Activated CD4-positive, alpha-beta T cell treated with anti-CD3 and anti-CD28 coated beads, Interleukin-2, amount 10 ng/mL, durations not matched to agents 7 days and 5 days (primary cell): ENCODE measurements around the gene STON2. TPM values are rescaled to one million over a fixed set of nuclear protein-coding genes. Genes with fewer than 3 reads are reported as not detected.
"Not testable (repeated sequence)": the region's sequence is repeated elsewhere in the genome, so short reads cannot be mapped to it uniquely, and the experiment has no call there.

ENCODE experiments used
- CTCF ChIA-PET: fragments of 350-600 bp; sonication (Branson Sonifier 250); formaldehyde crosslinking; loops from one replicate; lab custom pipeline; 2021; ENCODE audit warnings: antibody characterized with exemption; lab: Charles Lee
- POLR2A ChIA-PET: fragments of 350-600 bp; sonication (Branson Sonifier 250); formaldehyde crosslinking; loops from one replicate; lab custom pipeline; 2021; ENCODE audit warnings: antibody characterized with exemption; lab: Charles Lee
- DNase-seq: peaks from one replicate; pipeline ENCODE4 v3.0.0-alpha.2; 2020
- H3K27ac Mint-ChIP-seq: one replicate; pipeline ENCODE4 v1.8.0; 2021; ENCODE audit warnings: mild to moderate bottlenecking, moderate library complexity, mixed read lengths
- H3K27me3 Mint-ChIP-seq: one replicate; pipeline ENCODE4 v1.8.0; 2021; ENCODE audit warnings: mixed read lengths
- H3K36me3 Mint-ChIP-seq: one replicate; pipeline ENCODE4 v1.8.0; 2021; ENCODE audit warnings: low read depth, mixed read lengths
- H3K4me1 Mint-ChIP-seq: one replicate; pipeline ENCODE4 v1.8.0; 2021; ENCODE audit warnings: mixed read lengths
- H3K4me3 Mint-ChIP-seq: one replicate; pipeline ENCODE4 v1.8.0; 2021; ENCODE audit warnings: mild to moderate bottlenecking, moderate library complexity, mixed read lengths
- H3K9me3 Mint-ChIP-seq: one replicate; pipeline ENCODE4 v1.8.0; 2021; ENCODE audit warnings: mixed read lengths
- total RNA-seq, 2 experiments: library from RNA; stranded (reverse); gene quantifications; one replicate each; pipeline ENCODE4 v1.2.3, GENCODE V29; 2021

The STON2 gene
- total RNA-seq, 2 experiments from 2014 or later: 0.72 to 1.1 TPM

- no peaks in the 10 kb centered on the region for H3K27me3 Mint-ChIP-seq
- H3K27ac Mint-ChIP-seq: no peak overlapping the region
- H3K4me3 Mint-ChIP-seq: no peak overlapping the region
- no peaks in the 10 kb centered on the region for H3K4me1 Mint-ChIP-seq
- H3K9me3 Mint-ChIP-seq: peaks cover 3% of the 10 kb centered on the region
- no peak for DNase-seq
- ChIA-PET CTCF (no interaction called here), POLR2A (no interaction called here)
- no peaks in the 10 kb centered on the region for H3K36me3 Mint-ChIP-seq
Observed at GRCh38 chr14:81231540-81231939, 168.6 kb downstream of the STON2 start.

- ChIA-PET POLR2A (no interaction called here), CTCF (no interaction called here)
- H3K4me1 Mint-ChIP-seq: peaks cover 12% of the 10 kb centered on the region
- H3K27ac Mint-ChIP-seq: no peak overlapping the region
- DNase-seq: no peak
- H3K4me3 Mint-ChIP-seq: no peak overlapping the region
- peaks cover 5% of the 10 kb centered on the region for H3K36me3 Mint-ChIP-seq
- no peaks in the 10 kb centered on the region for H3K27me3 Mint-ChIP-seq
- peaks cover 4% of the 10 kb centered on the region for H3K9me3 Mint-ChIP-seq
Observed at GRCh38 chr14:81224222-81224621, 175.9 kb downstream of the STON2 start.

- H3K4me3 Mint-ChIP-seq, H3K27ac Mint-ChIP-seq, H3K27me3 Mint-ChIP-seq, CTCF ChIA-PET, H3K9me3 Mint-ChIP-seq, H3K36me3 Mint-ChIP-seq, DNase-seq: not testable (repeated sequence)
- peaks cover 16% of the 10 kb centered on the region for H3K4me1 Mint-ChIP-seq
- POLR2A ChIA-PET: interaction anchor here (0.6 kb wide), 1 partner anchor 92 kb away, joined by 6 read pairs; no protein-coding TSS in a partner anchor
Observed at GRCh38 chr14:81223788-81224187, 176.3 kb downstream of the STON2 start.

- Mint-ChIP-seq H3K27me3 (no peaks in the 10 kb centered on the region), H3K9me3 (peaks cover 4% of the 10 kb centered on the region), H3K4me1 (peaks cover 25% of the 10 kb centered on the region), H3K27ac (peak overlapping the region; percentile 69), H3K36me3 (peaks cover 10% of the 10 kb centered on the region), H3K4me3 (no peak overlapping the region)
- CTCF ChIA-PET: interaction anchor here (0.5 kb wide), 1 partner anchor 472 kb away, joined by 5 read pairs; no protein-coding TSS in a partner anchor
- POLR2A ChIA-PET: no interaction called here
- no peak for DNase-seq
Observed at GRCh38 chr14:81222691-81223090, 177.4 kb downstream of the STON2 start.

- H3K27me3 Mint-ChIP-seq: no peaks in the 10 kb centered on the region
- H3K36me3 Mint-ChIP-seq: peaks cover 10% of the 10 kb centered on the region
- peaks cover 4% of the 10 kb centered on the region for H3K9me3 Mint-ChIP-seq
- peak overlapping the region; percentile 99 for H3K27ac Mint-ChIP-seq
- peaks cover 31% of the 10 kb centered on the region for H3K4me1 Mint-ChIP-seq
- DNase-seq: no peak
- POLR2A ChIA-PET: no interaction called here
- peak overlapping the region; percentile 92 for H3K4me3 Mint-ChIP-seq
- CTCF ChIA-PET: no interaction called here
Observed at GRCh38 chr14:81222126-81222525, 178.0 kb downstream of the STON2 start.

- H3K36me3 Mint-ChIP-seq: peaks cover 13% of the 10 kb centered on the region
- ChIA-PET POLR2A (no interaction called here), CTCF (interaction anchor here (1.1 kb wide), 1 partner anchor 48 kb away, joined by 4 read pairs; no protein-coding TSS in a partner anchor)
- H3K27me3 Mint-ChIP-seq: no peaks in the 10 kb centered on the region
- peaks cover 4% of the 10 kb centered on the region for H3K9me3 Mint-ChIP-seq
- peaks cover 35% of the 10 kb centered on the region for H3K4me1 Mint-ChIP-seq
- peak overlapping the region; percentile 99 for H3K27ac Mint-ChIP-seq
- H3K4me3 Mint-ChIP-seq: peak overlapping the region; percentile 92
- no peak for DNase-seq
Observed at GRCh38 chr14:81221579-81222102, 178.5 kb downstream of the STON2 start.

- peak; percentile 94 for DNase-seq
- ChIA-PET POLR2A (interaction anchor here (1.1 kb wide), 1 partner anchor 55 kb away, joined by 12 read pairs; no protein-coding TSS in a partner anchor), CTCF (interaction anchor here (0.6 to 1.1 kb wide), 3 partner anchors 48 to 59 kb away, joined by 3 to 6 read pairs (median 4); no protein-coding TSS in a partner anchor)
- peaks cover 4% of the 10 kb centered on the region for H3K9me3 Mint-ChIP-seq
- H3K27me3 Mint-ChIP-seq: no peaks in the 10 kb centered on the region
- peak within 1 kb of the TSS; percentile 99 for H3K4me3 Mint-ChIP-seq
- peak within 1 kb of the TSS; percentile 100 for H3K27ac Mint-ChIP-seq
- H3K36me3 Mint-ChIP-seq: peaks cover 17% of the 10 kb centered on the region
- H3K4me1 Mint-ChIP-seq: peaks cover 39% of the 10 kb centered on the region
Observed at GRCh38 chr14:81220830-81221578, 179.1 kb downstream of the STON2 start, which contains the start of gene GTF2A1. TSS of gene GTF2A1 (minus strand) at chr14:81220959. CDS start at chr14:81220518, 441 bp downstream.

- Mint-ChIP-seq H3K36me3 (peaks cover 22% of the 10 kb centered on the region), H3K9me3 (peaks cover 4% of the 10 kb centered on the region), H3K27ac (peak overlapping the region; percentile 99), H3K27me3 (no peaks in the 10 kb centered on the region), H3K4me3 (peak overlapping the region; percentile 92), H3K4me1 (peaks cover 41% of the 10 kb centered on the region)
- CTCF ChIA-PET: interaction anchor here (0.6 to 1.1 kb wide), 3 partner anchors 49 to 58 kb away, joined by 3 to 6 read pairs (median 4); no protein-coding TSS in a partner anchor
- no peak for DNase-seq
- POLR2A ChIA-PET: interaction anchor here (1.1 kb wide), 1 partner anchor 54 kb away, joined by 12 read pairs; no protein-coding TSS in a partner anchor
Observed at GRCh38 chr14:81220580-81220829, 179.6 kb downstream of the STON2 start.

GRCh38 chr14:81219759-81220579, 180.2 kb downstream of the STON2 start:
- H3K9me3 Mint-ChIP-seq: peaks cover 4% of the 10 kb centered on the region
- peak overlapping the region; percentile 99 for H3K4me3 Mint-ChIP-seq
- ChIA-PET CTCF (interaction anchor here (0.7 to 1.2 kb wide), 4 partner anchors 44 to 245 kb away, joined by 4 to 6 read pairs (median 4); no protein-coding TSS in a partner anchor), POLR2A (interaction anchor here (1.1 kb wide), 1 partner anchor 54 kb away, joined by 12 read pairs; no protein-coding TSS in a partner anchor)
- DNase-seq: peak; percentile 39
- H3K36me3 Mint-ChIP-seq: peaks cover 26% of the 10 kb centered on the region
- H3K27ac Mint-ChIP-seq: peak overlapping the region; percentile 100
- no peaks in the 10 kb centered on the region for H3K27me3 Mint-ChIP-seq
- peaks cover 45% of the 10 kb centered on the region for H3K4me1 Mint-ChIP-seq

GRCh38 chr14:81219210-81219758, 180.8 kb downstream of the STON2 start:
- POLR2A ChIA-PET: interaction anchor here (0.6 to 1.1 kb wide), 2 partner anchors 31 to 49 kb away, joined by 3 to 8 read pairs; no protein-coding TSS in a partner anchor
- peak; percentile 92 for DNase-seq
- H3K27ac Mint-ChIP-seq: peak overlapping the region; percentile 100
- H3K4me1 Mint-ChIP-seq: peaks cover 48% of the 10 kb centered on the region
- H3K9me3 Mint-ChIP-seq: peaks cover 4% of the 10 kb centered on the region
- CTCF ChIA-PET: interaction anchor here (0.9 to 1.2 kb wide), 3 partner anchors 44 to 245 kb away, joined by 4 read pairs; no protein-coding TSS in a partner anchor
- H3K27me3 Mint-ChIP-seq: no peaks in the 10 kb centered on the region
- peak overlapping the region; percentile 99 for H3K4me3 Mint-ChIP-seq
- peaks cover 30% of the 10 kb centered on the region for H3K36me3 Mint-ChIP-seq

- POLR2A ChIA-PET: no interaction called here
Observed at GRCh38 chr14:81211844-81212243, 188.3 kb downstream of the STON2 start.

More at GRCh38 chr14:81211844-81212243, 188.3 kb downstream of the STON2 start:
- Mint-ChIP-seq H3K27me3 (no peaks in the 10 kb centered on the region), H3K9me3 (no peaks in the 10 kb centered on the region), H3K4me1 (peaks cover 29% of the 10 kb centered on the region), H3K36me3 (peaks cover 69% of the 10 kb centered on the region), H3K4me3 (no peak overlapping the region), H3K27ac (no peak overlapping the region)
- peak; percentile 53 for DNase-seq
- CTCF ChIA-PET: interaction anchor here (0.7 kb wide), 1 partner anchor 16 kb away, joined by 3 read pairs; no protein-coding TSS in a partner anchor
